GM10266 (cell line): ENCODE data around the gene FBXL17.

ENCODE experiments used
- DNase-seq: peaks from one replicate; pipeline ENCODE4 v3.0.0; 2012; ENCODE audit errors: extremely low spot score
- TF ChIP-seq, protein P1 (sequence below): IDR thresholded peaks from 2 replicates; pipeline ENCODE4 v1.5.1; 2012; ENCODE audit warnings: mild to moderate bottlenecking, low read depth; ENCODE audit not compliant: control insufficient read depth, insufficient read depth; ENCODE audit errors: missing control alignments

The FBXL17 gene

DNA sequence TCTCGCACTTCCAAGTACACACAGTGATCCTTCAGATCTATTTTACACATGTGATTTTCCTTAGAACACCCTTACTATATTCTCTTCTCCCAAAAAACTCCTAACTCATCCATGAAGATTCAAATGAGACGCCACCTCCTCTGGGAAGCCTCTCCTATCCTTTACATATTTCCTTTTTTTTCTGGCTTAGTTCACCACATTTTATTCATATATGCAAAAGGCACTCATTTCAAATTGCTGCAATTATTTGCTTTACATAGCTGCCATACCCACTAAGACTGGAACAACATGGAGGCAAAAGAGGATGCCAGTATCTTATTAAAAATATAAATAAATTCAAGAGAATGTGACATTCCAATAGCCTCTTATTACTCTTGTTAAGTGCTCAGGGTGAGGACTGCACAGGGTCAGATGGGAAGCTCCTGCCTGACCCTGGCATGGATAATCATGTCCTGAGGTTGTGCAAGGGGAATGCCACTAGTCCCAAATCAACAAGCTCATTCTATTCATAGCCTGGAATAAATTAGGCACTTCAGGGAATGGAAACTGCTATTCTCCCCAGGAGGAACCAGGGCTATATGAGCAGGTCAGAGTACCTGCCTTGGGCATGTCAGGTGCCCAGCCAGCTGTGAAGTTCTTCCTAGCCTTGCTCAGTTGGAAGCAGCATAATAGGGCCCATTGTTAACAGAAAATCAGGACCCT lies 262.9 kb downstream of the FBXL17 start:
- TF ChIP-seq, protein P1, sequence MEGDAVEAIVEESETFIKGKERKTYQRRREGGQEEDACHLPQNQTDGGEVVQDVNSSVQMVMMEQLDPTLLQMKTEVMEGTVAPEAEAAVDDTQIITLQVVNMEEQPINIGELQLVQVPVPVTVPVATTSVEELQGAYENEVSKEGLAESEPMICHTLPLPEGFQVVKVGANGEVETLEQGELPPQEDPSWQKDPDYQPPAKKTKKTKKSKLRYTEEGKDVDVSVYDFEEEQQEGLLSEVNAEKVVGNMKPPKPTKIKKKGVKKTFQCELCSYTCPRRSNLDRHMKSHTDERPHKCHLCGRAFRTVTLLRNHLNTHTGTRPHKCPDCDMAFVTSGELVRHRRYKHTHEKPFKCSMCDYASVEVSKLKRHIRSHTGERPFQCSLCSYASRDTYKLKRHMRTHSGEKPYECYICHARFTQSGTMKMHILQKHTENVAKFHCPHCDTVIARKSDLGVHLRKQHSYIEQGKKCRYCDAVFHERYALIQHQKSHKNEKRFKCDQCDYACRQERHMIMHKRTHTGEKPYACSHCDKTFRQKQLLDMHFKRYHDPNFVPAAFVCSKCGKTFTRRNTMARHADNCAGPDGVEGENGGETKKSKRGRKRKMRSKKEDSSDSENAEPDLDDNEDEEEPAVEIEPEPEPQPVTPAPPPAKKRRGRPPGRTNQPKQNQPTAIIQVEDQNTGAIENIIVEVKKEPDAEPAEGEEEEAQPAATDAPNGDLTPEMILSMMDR = no peak
- no peak for DNase-seq

DNA sequence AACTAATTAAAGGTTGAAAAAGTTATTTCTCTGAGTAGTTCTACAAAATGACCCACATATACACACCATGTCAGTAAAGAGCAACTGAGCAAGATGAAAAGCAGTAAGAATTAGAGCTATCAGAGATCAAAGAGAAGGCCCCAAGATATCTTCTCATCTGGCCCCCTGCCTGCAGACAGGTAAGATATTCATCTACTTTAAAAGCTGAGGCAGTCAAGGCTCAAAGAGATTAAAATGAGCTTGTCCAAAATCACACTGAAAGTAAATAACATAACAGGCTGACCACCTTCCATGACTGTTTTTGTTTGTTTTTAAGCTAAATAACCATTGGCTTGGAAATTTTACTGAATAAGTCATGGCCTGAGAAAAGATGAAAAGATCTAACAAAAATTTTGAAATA lies 266.2 kb downstream of the FBXL17 start:
- TF ChIP-seq, protein P1 = no peak
- DNase-seq = no peak

DNA sequence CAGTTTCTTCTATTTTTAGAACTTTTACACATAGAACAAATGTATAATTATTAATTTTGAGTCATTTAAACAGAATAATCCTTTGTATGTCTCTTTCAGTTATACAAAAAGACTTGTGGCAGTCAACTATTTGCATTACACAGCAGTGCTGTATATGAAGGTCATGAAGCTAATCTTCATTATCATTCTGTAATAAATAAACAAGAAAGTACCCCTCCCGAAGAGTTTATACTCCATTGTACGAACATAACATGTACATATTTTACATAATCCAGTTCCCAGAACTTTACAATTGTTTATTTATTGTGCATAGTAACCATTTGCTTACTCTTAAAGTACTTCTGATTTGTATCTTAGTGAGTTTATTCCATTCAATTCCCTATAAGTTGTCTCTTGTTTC lies 267.9 kb downstream of the FBXL17 start:
- TF ChIP-seq, protein P1 = no peak
- DNase-seq = no peak

DNA sequence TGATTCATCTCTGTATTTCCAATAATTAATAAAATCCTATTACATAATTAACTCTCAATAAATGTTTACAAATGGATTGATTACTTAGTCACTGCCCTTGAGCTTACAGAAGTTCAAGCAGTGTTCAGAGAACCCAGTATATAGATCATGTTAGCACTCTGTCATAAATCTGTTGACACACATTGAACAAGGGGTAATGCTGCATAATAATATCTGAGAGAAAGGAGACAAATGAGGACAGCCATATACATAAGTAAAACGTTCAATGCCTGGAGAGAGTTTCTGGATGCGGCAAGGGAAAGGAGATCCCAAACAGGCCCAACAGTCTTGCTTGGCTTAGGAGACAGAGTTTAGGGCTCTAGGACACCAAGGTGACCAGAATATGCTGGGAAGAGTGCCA lies 270.2 kb downstream of the FBXL17 start:
- TF ChIP-seq, protein P1 = no peak
- DNase-seq = no peak

DNA sequence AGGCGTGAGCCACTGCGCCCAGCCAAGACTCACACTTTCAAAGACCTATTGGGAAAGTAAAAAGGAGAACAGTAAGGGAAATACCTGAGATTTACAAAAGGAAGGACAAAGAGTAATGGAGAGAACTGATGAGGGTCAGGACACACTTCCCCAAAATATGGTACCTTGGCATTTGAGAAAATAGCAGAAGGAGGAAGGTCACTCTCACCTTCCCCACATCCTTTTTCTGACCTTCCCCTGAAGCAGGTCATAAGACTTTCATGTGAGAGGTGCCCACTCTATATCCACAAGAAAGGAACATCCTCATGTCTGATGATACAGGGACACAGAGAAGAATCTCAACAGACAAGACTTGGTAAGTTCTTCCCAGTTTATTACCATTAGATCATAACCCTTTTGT lies 272.8 kb downstream of the FBXL17 start:
- no peak for DNase-seq
- TF ChIP-seq, protein P1 = no peak

DNA sequence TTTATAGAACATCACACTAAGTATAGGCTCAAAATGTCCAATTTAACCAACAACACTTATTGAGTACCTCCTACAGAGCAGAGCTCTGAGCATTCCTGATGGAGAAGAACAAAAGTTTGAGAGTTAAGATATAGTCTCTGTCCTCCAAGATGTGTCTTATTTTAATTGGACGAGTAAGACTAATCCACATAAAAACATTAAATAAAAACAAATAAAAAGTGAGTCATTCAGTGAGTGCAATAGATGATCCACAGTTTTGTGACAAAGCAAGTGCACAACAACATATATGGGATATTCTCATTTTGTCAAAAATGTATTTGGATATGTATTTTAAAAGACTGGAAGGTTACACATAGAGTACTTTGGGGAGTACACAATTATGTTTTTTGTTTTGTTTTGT lies 277.4 kb downstream of the FBXL17 start:
- DNase-seq = no peak
- TF ChIP-seq, protein P1 = no peak

DNA sequence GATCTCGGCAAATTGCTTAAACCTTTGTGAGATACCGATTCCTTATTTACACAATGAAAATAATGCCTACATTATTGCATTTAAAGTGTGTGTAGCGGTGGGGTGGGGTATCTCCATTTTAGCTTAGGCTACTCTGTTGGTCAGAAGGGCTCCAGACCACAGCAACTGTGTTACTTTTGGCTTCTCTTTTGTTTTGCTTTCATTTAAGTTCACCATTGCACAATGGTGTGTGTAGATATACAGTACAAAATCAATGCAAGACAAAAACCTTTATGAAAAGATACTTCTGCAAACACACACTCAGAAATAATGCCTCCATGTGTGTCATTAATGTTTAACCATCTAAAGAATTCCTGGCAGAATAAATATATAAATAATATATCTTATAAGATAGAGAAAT lies 279.4 kb downstream of the FBXL17 start:
- no peak for DNase-seq
- TF ChIP-seq, protein P1 = no peak
